ENCODE results near the gene CNN3.

DNA sequence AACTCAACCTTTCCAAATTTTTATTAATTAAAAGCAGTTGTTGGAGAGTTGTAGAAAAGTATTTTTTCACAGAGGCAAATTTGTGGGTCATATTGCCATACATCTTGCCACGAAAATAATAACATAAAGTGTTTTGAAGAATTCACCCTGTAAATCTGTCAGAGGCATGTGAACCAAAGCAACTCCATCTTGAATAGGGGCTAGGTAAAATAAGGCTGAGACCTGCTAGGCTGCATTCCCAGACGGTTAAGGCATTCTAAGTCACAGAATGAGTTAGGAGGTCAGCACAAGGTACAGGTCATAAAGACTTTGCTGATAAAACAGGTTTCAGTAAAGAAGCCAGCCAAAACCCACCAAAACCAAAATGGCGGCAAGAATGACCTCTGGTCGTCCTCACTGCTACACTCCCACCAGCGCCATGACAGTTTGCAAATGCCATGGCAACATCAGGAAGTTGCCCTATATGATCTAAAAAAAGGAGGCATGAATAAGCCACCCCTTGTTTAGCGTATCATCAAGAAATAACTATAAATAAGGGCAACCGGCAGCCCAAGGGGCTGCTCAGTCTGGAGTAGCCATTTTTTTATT, 4.4 kb upstream of the CNN3 start:
- TF ChIP-seq, protein P1, sequence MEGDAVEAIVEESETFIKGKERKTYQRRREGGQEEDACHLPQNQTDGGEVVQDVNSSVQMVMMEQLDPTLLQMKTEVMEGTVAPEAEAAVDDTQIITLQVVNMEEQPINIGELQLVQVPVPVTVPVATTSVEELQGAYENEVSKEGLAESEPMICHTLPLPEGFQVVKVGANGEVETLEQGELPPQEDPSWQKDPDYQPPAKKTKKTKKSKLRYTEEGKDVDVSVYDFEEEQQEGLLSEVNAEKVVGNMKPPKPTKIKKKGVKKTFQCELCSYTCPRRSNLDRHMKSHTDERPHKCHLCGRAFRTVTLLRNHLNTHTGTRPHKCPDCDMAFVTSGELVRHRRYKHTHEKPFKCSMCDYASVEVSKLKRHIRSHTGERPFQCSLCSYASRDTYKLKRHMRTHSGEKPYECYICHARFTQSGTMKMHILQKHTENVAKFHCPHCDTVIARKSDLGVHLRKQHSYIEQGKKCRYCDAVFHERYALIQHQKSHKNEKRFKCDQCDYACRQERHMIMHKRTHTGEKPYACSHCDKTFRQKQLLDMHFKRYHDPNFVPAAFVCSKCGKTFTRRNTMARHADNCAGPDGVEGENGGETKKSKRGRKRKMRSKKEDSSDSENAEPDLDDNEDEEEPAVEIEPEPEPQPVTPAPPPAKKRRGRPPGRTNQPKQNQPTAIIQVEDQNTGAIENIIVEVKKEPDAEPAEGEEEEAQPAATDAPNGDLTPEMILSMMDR (IDR thresholded peaks at IDR 0.05), result no peak
- TF ChIP-seq POLR2A (IDR thresholded peaks at IDR 0.05), result no peak
